Ovary (tissue), 3 donors: ENCODE data around the gene HPF1.

ENCODE experiments used
- EP300 ChIP-seq: sonication (generic); formaldehyde crosslinking; IDR thresholded peaks from one replicate; pipeline ENCODE4 v1.6.1; 2017; ENCODE audit warnings: antibody characterized with exemption
- POLR2A ChIP-seq: fragments of 450-650 bp; IDR thresholded peaks from one replicate; pipeline ENCODE4 v1.6.1; 2017; ENCODE audit warnings: antibody characterized with exemption, mild to moderate bottlenecking, moderate library complexity
- TF ChIP-seq, protein P1 (sequence below), 3 donors: fragments of 450-650 bp in 2 of 3; fragments of 200-600 bp in 1 of 3; IDR thresholded peaks; one replicate each; pipeline versions ENCODE4 v1.5.1 to v1.8.0; 2016 to 2022; ENCODE audit warnings: antibody characterized with exemption in 3 of 3, mild to moderate bottlenecking in 1 of 3
- donor health status: DM: no; HTN: no; CAD: no.

DNA sequence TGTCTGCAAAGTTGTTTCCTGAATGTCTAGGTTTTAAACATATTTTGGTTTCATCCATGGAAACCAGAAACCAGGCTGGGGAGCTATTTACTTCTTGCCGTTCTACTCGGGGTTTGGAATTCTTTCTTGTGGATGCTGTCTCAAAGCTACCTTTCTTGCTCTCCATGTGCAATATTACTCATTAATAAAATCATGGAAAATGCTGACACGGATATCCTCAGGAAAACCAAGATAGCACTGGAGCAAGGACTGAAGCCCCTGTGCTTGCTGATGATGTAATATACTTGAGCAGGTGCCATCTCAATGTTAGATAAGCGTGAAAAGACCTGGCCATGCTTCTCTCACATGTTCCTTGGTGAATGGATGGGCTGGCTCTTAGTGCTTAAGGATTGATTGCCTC, 41.5 kb upstream of the HPF1 start:
- TF ChIP-seq, protein P1, sequence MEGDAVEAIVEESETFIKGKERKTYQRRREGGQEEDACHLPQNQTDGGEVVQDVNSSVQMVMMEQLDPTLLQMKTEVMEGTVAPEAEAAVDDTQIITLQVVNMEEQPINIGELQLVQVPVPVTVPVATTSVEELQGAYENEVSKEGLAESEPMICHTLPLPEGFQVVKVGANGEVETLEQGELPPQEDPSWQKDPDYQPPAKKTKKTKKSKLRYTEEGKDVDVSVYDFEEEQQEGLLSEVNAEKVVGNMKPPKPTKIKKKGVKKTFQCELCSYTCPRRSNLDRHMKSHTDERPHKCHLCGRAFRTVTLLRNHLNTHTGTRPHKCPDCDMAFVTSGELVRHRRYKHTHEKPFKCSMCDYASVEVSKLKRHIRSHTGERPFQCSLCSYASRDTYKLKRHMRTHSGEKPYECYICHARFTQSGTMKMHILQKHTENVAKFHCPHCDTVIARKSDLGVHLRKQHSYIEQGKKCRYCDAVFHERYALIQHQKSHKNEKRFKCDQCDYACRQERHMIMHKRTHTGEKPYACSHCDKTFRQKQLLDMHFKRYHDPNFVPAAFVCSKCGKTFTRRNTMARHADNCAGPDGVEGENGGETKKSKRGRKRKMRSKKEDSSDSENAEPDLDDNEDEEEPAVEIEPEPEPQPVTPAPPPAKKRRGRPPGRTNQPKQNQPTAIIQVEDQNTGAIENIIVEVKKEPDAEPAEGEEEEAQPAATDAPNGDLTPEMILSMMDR (IDR thresholded peaks at IDR 0.05): no peak
- TF ChIP-seq EP300: no peak
- no peak for TF ChIP-seq POLR2A
